ENCODE results near the gene GLRA1. TPM values are rescaled to one million over a fixed set of nuclear protein-coding genes. Genes with fewer than 3 reads are reported as not detected.
A peak's percentile ranks its signal among the peaks of the same experiment; 100 is the strongest.

GLRA1 gene
- total and polyA plus RNA-seq, 2 of the 4 experiments (the other 2 are of a cell fraction) = not detected

GRCh38 chr5:151872701-151873100, 52.0 kb downstream of the GLRA1 start:
- no peak overlapping the region for H2BK20ac ChIP-seq (ENCODE audit: low read depth, low read length)
- no peak overlapping the region for H2AFZ ChIP-seq (replicated peaks; ENCODE audit: low read length, poor library complexity)
- H3K4me3 ChIP-seq (ENCODE audit: insufficient read depth, low read depth, low read length) = no peak overlapping the region
- POLR2A ChIA-PET (ENCODE audit: unreplicated experiment) = no interaction called here
- CTCF ChIA-PET = no interaction called here
- no peak overlapping the region for H4K91ac ChIP-seq (ENCODE audit: insufficient read depth, low read depth, low read length)
- H3K27me3 ChIP-seq (ENCODE audit: control insufficient read depth, insufficient read depth, low read length) = no peaks in the 10 kb centered on the region
- no peak overlapping the region for H2BK5ac ChIP-seq (ENCODE audit: low read depth, low read length, poor library complexity, severe bottlenecking)
- no peak overlapping the region for H2AK9ac ChIP-seq (replicated peaks; ENCODE audit: low read depth, low read length, poor library complexity)
- H4K20me1 ChIP-seq (ENCODE audit: insufficient read depth, low read length) = no peaks in the 10 kb centered on the region
- WGBS, 2 experiments (ENCODE audit: extremely low coverage in 2 of 2, insufficient read length in 1 of 2) = no CpG with 5 or more reads among the region's 3 CpGs
- no peak overlapping the region for H3K18ac ChIP-seq (ENCODE audit: low read depth, low read length)
- H4K5ac ChIP-seq (ENCODE audit: low read depth, low read length) = no peak overlapping the region
- H2AK5ac ChIP-seq (ENCODE audit: low read depth, low read length) = no peak overlapping the region
- H3K9me3 ChIP-seq (ENCODE audit: control insufficient read depth, insufficient read depth, low read length) = no peaks in the 10 kb centered on the region
- ATAC-seq (ENCODE audit: low read depth) = no peak
- no peak overlapping the region for H3K23ac ChIP-seq (ENCODE audit: low read depth, low read length)
- H3K14ac ChIP-seq (replicated peaks; ENCODE audit: low read depth, low read length) = no peak overlapping the region
- H3K9ac ChIP-seq (ENCODE audit: low read depth, low read length) = no peak overlapping the region
- H3K9me1 ChIP-seq (ENCODE audit: insufficient read depth, low read length) = no peaks in the 10 kb centered on the region
- H2BK15ac ChIP-seq (ENCODE audit: low read depth, low read length) = no peak overlapping the region
- no peaks in the 10 kb centered on the region for H3K79me1 ChIP-seq (ENCODE audit: low read depth in 1 of 2, low read length in 2 of 2)
- no peaks in the 10 kb centered on the region for H3K36me3 ChIP-seq (ENCODE audit: control insufficient read depth, insufficient read depth, low read length)
- no peak overlapping the region for H3K56ac ChIP-seq (ENCODE audit: extremely low read depth, insufficient read depth, low read length)
- TF ChIP-seq MAZ (IDR thresholded peaks at IDR 0.05; ENCODE audit: borderline replicate concordance, low read depth, low read length) (no peak), CEBPB (IDR thresholded peaks at IDR 0.05; ENCODE audit: low read depth, low read length) (peak; percentile 67)
- no TSS peak for BruUV-seq (replicated peaks)
- H2BK120ac ChIP-seq (ENCODE audit: low read depth, low read length) = no peak overlapping the region
- H3K4me2 ChIP-seq (ENCODE audit: low read depth, low read length) = no peak overlapping the region
- H3K4me1 ChIP-seq (ENCODE audit: control insufficient read depth, insufficient read depth, low read length) = no peaks in the 10 kb centered on the region
- no peak for DNase-seq
- dilution Hi-C loops (cut with HindIII; ENCODE audit: low sequenced_read_pairs, unreplicated experiment) (no loop called here), in situ Hi-C loops (cut with MboI; ENCODE audit: low sequenced_read_pairs) (no loop called here), intact Hi-C loops (cut with micrococcal nuclease) (no loop called here)
- no peak overlapping the region for H3K4ac ChIP-seq (ENCODE audit: low read depth, low read length)
- no peak overlapping the region for H3K27ac ChIP-seq (ENCODE audit: insufficient read depth, low read length)
- no peak overlapping the region for H4K8ac ChIP-seq (ENCODE audit: low read depth in 2 of 2, low read length in 2 of 2)
